Measurements from ENCODE around the gene HCN1. TPM values are rescaled to one million over a fixed set of nuclear protein-coding genes. Genes with fewer than 3 reads are reported as not detected.
"Not testable (repeated sequence)": the region's sequence is repeated elsewhere in the genome, so short reads cannot be mapped to it uniquely, and the experiment has no call there.

The HCN1 gene
- total RNA-seq, 1 donor from 2014 or later: 0.56 TPM

GRCh38 chr5:45376417-45376816 lies 319.8 kb downstream of the HCN1 start:
- Mint-ChIP-seq H3K27ac (ENCODE audit: unreplicated experiment) (no peak overlapping the region), H3K4me3 (ENCODE audit: unreplicated experiment) (no peak overlapping the region), H3K36me3 (ENCODE audit: unreplicated experiment) (no peaks in the 10 kb centered on the region), H3K9me3 (ENCODE audit: unreplicated experiment) (no peaks in the 10 kb centered on the region), H3K27me3 (ENCODE audit: unreplicated experiment) (no peaks in the 10 kb centered on the region), H3K4me1 (ENCODE audit: low read depth, unreplicated experiment) (no peaks in the 10 kb centered on the region)
- TF ChIP-seq, protein P1, sequence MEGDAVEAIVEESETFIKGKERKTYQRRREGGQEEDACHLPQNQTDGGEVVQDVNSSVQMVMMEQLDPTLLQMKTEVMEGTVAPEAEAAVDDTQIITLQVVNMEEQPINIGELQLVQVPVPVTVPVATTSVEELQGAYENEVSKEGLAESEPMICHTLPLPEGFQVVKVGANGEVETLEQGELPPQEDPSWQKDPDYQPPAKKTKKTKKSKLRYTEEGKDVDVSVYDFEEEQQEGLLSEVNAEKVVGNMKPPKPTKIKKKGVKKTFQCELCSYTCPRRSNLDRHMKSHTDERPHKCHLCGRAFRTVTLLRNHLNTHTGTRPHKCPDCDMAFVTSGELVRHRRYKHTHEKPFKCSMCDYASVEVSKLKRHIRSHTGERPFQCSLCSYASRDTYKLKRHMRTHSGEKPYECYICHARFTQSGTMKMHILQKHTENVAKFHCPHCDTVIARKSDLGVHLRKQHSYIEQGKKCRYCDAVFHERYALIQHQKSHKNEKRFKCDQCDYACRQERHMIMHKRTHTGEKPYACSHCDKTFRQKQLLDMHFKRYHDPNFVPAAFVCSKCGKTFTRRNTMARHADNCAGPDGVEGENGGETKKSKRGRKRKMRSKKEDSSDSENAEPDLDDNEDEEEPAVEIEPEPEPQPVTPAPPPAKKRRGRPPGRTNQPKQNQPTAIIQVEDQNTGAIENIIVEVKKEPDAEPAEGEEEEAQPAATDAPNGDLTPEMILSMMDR (IDR thresholded peaks at IDR 0.05; ENCODE audit: partially characterized antibody, unreplicated experiment): no peak
- DNase-seq: no peak

DNA sequence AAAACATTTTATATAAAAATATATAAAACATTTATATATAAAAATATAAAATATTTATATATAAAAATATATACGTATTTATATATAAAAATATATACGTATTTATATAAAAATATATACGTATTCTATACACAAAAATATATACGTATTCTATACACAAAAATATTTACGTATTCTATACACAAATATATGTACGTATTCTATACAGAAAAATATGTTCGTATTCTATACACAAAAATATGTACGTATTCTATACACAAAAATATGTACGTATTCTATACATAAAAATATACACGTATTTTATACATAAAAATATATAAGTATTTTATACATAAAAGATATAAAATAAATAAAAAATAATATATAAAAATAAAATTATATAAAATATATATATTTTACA lies 323.6 kb downstream of the HCN1 start:
- Mint-ChIP-seq H3K27me3 (ENCODE audit: unreplicated experiment) (no peaks in the 10 kb centered on the region), H3K27ac (ENCODE audit: unreplicated experiment) (no peak overlapping the region), H3K4me3 (ENCODE audit: unreplicated experiment) (no peak overlapping the region), H3K9me3 (ENCODE audit: unreplicated experiment) (no peaks in the 10 kb centered on the region), H3K36me3 (ENCODE audit: unreplicated experiment) (no peaks in the 10 kb centered on the region), H3K4me1 (ENCODE audit: low read depth, unreplicated experiment) (no peaks in the 10 kb centered on the region)
- DNase-seq: no peak
- TF ChIP-seq, protein P1 (IDR thresholded peaks at IDR 0.05; ENCODE audit: partially characterized antibody, unreplicated experiment): no peak

GRCh38 chr5:45371423-45371822 lies 324.8 kb downstream of the HCN1 start:
- H3K4me3 Mint-ChIP-seq (ENCODE audit: unreplicated experiment); H3K9me3 Mint-ChIP-seq (ENCODE audit: unreplicated experiment); H3K36me3 Mint-ChIP-seq (ENCODE audit: unreplicated experiment); H3K27ac Mint-ChIP-seq (ENCODE audit: unreplicated experiment); H3K27me3 Mint-ChIP-seq (ENCODE audit: unreplicated experiment); DNase-seq; H3K4me1 Mint-ChIP-seq (ENCODE audit: low read depth, unreplicated experiment): not testable (repeated sequence)

GRCh38 chr5:45355189-45355992 lies 340.8 kb downstream of the HCN1 start:
- no peaks in the 10 kb centered on the region for H3K4me1 Mint-ChIP-seq (ENCODE audit: low read depth, unreplicated experiment)
- no peak overlapping the region for H3K27ac Mint-ChIP-seq (ENCODE audit: unreplicated experiment)
- TF ChIP-seq, protein P1 (IDR thresholded peaks at IDR 0.05; ENCODE audit: partially characterized antibody, unreplicated experiment): no peak
- no peak overlapping the region for H3K4me3 Mint-ChIP-seq (ENCODE audit: unreplicated experiment)
- H3K27me3 Mint-ChIP-seq (ENCODE audit: unreplicated experiment): peaks cover 1% of the 10 kb centered on the region
- no peaks in the 10 kb centered on the region for H3K9me3 Mint-ChIP-seq (ENCODE audit: unreplicated experiment)
- no peaks in the 10 kb centered on the region for H3K36me3 Mint-ChIP-seq (ENCODE audit: unreplicated experiment)
- no peak for DNase-seq

- no peak overlapping the region for H3K27ac Mint-ChIP-seq (ENCODE audit: unreplicated experiment)
- no peak for DNase-seq
- peaks cover 4% of the 10 kb centered on the region for H3K4me1 Mint-ChIP-seq (ENCODE audit: low read depth, unreplicated experiment)
- TF ChIP-seq, protein P1 (IDR thresholded peaks at IDR 0.05; ENCODE audit: partially characterized antibody, unreplicated experiment): no peak
- H3K36me3 Mint-ChIP-seq (ENCODE audit: unreplicated experiment): no peaks in the 10 kb centered on the region
- no peaks in the 10 kb centered on the region for H3K27me3 Mint-ChIP-seq (ENCODE audit: unreplicated experiment)
- H3K9me3 Mint-ChIP-seq (ENCODE audit: unreplicated experiment): no peaks in the 10 kb centered on the region
- no peak overlapping the region for H3K4me3 Mint-ChIP-seq (ENCODE audit: unreplicated experiment)
These were observed 359.7 kb downstream of the HCN1 start for GRCh38 chr5:45336464-45336863.
